K562 (cell line): ENCODE measurements around the gene ACOX1. TPM values are rescaled to one million over a fixed set of nuclear protein-coding genes. Genes with fewer than 3 reads are reported as not detected.
A peak's percentile ranks its signal among the peaks of the same experiment; 100 is the strongest.

Experiments used
- CEBPG ChIP-seq, 3 experiments: fragments of 200-800 bp in 1 of 3; sonication (Bioruptor generic) in 1 of 3; sonication (generic) in 1 of 3; formaldehyde crosslinking in 1 of 3; IDR thresholded peaks in 2 of 3; conservative IDR thresholded peaks in 1 of 3; 2 replicates each; pipeline versions ENCODE4 v1.6.1 to v1.8.0; 2016 to 2022; ENCODE audit warnings: missing compliant biosample characterization in 2 of 3, missing genetic modification characterization in 2 of 3, mild to moderate bottlenecking in 1 of 3, missing genetic modification reagents in 1 of 3
- NFYB ChIP-seq: IDR thresholded peaks from 2 replicates; pipeline ENCODE4 v1.6.1; 2011; ENCODE audit warnings: mild to moderate bottlenecking, moderate library complexity; ENCODE audit not compliant: insufficient read length; ENCODE audit errors: extremely low read depth
- NR2C1 ChIP-seq, 2 experiments: fragments of 450-650 bp; IDR thresholded peaks; 2 replicates each; pipeline ENCODE4 v1.6.1; 2017; ENCODE audit warnings: mild to moderate bottlenecking in 2 of 2, antibody characterized with exemption in 1 of 2, inconsistent platforms in 1 of 2, missing compliant biosample characterization in 1 of 2, missing genetic modification characterization in 1 of 2
- SMARCC2 ChIP-seq: fragments of 450-650 bp; IDR thresholded peaks from 2 replicates; pipeline ENCODE4 v1.6.1; 2017; ENCODE audit warnings: antibody characterized with exemption, moderate library complexity, mild to moderate bottlenecking, low read depth
- ZNF134 ChIP-seq: fragments of 250-450 bp; sonication (Bioruptor Pico); conservative IDR thresholded peaks from 2 replicates; pipeline ENCODE4 v1.4.0; 2020
- polyA plus RNA-seq, 8 experiments: library from polyadenylated mRNA; depleted of rRNA in 4 of 8; stranded (reverse) in 5 of 8; unstranded in 3 of 8; fragments of >200 nt; fragmentation: Nextera tagmentation in 2 of 8; fragmentation: Illumina TruSeq in 1 of 8; extraction: Ambion mirVana in 2 of 8; extraction: Trizol in 1 of 8; gene quantifications; 2 replicates each; pipeline versions ENCODE4 v1.2.1 to v1.2.3, GENCODE V29; 2011 to 2014; ENCODE audit warnings: inconsistent platforms in 1 of 8, missing spikeins in 1 of 8
- total RNA-seq, 7 experiments: library from RNA; depleted of rRNA in 6 of 7; stranded (reverse); fragments of >200 nt in 6 of 7; fragmentation: Illumina TruSeq in 2 of 7; extraction: Trizol in 2 of 7; gene quantifications; 2 replicates each; pipeline versions ENCODE4 v1.2.1 to v1.2.3, GENCODE V29; 2011 to 2021; ENCODE audit warnings: low replicate concordance in 1 of 7
- TF ChIP-seq, protein P1 (sequence below), 2 experiments: fragments of 450-650 bp; formaldehyde crosslinking in 1 of 2; IDR thresholded peaks; 2 replicates each; pipeline versions ENCODE4 v1.4.0 to v1.6.1; 2014 to 2020; ENCODE audit warnings: mild to moderate bottlenecking in 2 of 2, borderline replicate concordance in 1 of 2, low read depth in 1 of 2

Gene ACOX1
- total and polyA plus RNA-seq, 9 of the 15 experiments (the other 6 are each of a cell fraction or from before 2014, with no cell fraction given), result 7.8 to 24.1 (median 14.5) TPM

DNA sequence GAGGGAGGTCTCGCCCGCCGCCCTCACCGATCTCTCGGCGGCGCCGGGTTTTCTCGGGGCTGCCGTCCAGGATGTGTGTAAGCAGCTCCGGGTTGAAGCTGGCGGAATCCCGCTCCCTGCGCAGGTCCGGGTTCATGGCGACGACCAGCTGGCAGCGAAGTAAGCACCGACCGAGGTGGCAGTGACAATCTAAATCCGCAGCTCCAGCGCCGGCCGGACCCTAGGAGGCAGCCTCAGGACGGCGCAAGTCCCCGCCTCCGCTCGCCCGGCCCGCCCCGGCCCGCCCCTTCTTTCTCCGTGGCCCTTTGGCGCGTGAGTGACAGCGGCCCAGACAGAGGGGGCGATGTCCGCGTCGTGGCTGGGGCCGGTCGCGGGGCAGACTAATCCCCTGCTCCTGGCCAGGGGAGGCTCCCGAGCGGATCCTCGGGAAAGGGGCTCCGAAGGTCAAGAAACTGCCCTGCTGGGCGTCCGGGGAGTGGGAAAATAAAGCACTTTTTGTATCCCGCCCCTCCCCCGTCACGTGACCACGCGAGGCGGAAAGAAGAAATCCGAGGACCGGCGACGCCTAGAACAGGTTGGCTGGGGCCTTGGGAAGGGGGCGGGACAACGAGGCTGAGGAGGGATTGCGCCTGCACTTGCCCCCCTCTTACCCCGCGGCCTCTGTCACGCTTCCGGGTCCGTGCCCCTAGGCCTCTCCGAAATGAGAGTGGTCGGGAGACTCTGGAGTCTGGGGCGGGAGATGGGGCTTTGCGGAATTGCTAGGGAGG, at the start of gene ACOX1, which contains the start of gene TEN1 (continued):
- no peak for TF ChIP-seq CEBPG (CRISPR knock-in tag; IDR thresholded peaks at IDR 0.05)
- TF ChIP-seq CEBPG (tag; conservative IDR thresholded peaks at IDR 0.05 in 1 of 2, IDR thresholded peaks at IDR 0.05 in 1 of 2), result no peak
- TF ChIP-seq SMARCC2, result 0 out of 2 replicates have a peak, but pooled peaks have one; percentile 45
- peak; percentile 49; the same call in 1 of the 2 replicates for TF ChIP-seq NR2C1 (IDR thresholded peaks at IDR 0.05)
- TF ChIP-seq NR2C1 (tag; IDR thresholded peaks at IDR 0.05), result peak; percentile 44; the same call in 1 of the 2 replicates
- TF ChIP-seq NFYB, result no peak
- no peak for TF ChIP-seq ZNF134 (CRISPR knock-in tag)
- TF ChIP-seq, protein P1, sequence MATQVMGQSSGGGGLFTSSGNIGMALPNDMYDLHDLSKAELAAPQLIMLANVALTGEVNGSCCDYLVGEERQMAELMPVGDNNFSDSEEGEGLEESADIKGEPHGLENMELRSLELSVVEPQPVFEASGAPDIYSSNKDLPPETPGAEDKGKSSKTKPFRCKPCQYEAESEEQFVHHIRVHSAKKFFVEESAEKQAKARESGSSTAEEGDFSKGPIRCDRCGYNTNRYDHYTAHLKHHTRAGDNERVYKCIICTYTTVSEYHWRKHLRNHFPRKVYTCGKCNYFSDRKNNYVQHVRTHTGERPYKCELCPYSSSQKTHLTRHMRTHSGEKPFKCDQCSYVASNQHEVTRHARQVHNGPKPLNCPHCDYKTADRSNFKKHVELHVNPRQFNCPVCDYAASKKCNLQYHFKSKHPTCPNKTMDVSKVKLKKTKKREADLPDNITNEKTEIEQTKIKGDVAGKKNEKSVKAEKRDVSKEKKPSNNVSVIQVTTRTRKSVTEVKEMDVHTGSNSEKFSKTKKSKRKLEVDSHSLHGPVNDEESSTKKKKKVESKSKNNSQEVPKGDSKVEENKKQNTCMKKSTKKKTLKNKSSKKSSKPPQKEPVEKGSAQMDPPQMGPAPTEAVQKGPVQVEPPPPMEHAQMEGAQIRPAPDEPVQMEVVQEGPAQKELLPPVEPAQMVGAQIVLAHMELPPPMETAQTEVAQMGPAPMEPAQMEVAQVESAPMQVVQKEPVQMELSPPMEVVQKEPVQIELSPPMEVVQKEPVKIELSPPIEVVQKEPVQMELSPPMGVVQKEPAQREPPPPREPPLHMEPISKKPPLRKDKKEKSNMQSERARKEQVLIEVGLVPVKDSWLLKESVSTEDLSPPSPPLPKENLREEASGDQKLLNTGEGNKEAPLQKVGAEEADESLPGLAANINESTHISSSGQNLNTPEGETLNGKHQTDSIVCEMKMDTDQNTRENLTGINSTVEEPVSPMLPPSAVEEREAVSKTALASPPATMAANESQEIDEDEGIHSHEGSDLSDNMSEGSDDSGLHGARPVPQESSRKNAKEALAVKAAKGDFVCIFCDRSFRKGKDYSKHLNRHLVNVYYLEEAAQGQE (IDR thresholded peaks at IDR 0.05; ENCODE audit: borderline replicate concordance), result peak; percentile 90
- TF ChIP-seq, protein P1 (CRISPR knock-in tag; IDR thresholded peaks at IDR 0.05; ENCODE audit: low read depth), result peak; percentile 61; the same call in 1 of the 2 replicates
- TF ChIP-seq, all 486 proteins: peak for 150
